Hematopoietic multipotent progenitor cell treated with erythropoietin and hydrocortisone succinate and interleukin-3 and kit ligand, for 17 days (in vitro differentiated cells): ENCODE results near the gene MEF2B.

Source experiments
- DNase-seq: peaks from one replicate; pipeline ENCODE4 v3.0.0-alpha.2; 2015; ENCODE audit warnings: low spot score

The MEF2B gene

DNA sequence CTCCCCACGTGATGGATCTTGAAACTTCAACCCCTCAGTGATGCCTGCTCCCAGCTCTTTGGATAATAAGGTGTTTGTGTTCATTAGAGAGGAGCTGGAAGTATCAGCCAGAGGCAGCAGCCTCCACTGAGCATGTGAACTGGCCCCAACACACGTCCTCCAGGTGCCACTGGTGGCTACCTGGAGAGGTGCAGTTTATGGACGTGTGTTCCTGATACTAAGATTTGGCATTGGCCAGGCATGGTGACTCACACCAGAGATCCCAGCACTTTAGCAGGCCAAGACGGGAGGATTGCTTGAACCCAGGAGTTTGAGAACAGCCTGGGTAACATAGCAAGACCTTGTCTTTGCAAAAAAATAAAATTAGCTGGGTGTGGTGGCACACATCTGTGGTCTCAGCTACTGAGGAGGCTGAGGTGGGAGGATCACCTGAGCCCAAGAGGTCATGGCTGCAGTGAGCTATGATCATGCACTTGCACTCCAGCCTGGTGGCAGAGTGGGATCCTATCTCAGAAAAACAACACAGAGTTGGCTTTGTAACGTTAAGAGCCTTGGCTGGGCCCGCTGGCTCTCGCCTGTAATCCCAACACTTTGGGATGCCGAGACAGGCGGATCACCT is 71.9 kb downstream of the MEF2B start:
- DNase-seq = no peak

DNA sequence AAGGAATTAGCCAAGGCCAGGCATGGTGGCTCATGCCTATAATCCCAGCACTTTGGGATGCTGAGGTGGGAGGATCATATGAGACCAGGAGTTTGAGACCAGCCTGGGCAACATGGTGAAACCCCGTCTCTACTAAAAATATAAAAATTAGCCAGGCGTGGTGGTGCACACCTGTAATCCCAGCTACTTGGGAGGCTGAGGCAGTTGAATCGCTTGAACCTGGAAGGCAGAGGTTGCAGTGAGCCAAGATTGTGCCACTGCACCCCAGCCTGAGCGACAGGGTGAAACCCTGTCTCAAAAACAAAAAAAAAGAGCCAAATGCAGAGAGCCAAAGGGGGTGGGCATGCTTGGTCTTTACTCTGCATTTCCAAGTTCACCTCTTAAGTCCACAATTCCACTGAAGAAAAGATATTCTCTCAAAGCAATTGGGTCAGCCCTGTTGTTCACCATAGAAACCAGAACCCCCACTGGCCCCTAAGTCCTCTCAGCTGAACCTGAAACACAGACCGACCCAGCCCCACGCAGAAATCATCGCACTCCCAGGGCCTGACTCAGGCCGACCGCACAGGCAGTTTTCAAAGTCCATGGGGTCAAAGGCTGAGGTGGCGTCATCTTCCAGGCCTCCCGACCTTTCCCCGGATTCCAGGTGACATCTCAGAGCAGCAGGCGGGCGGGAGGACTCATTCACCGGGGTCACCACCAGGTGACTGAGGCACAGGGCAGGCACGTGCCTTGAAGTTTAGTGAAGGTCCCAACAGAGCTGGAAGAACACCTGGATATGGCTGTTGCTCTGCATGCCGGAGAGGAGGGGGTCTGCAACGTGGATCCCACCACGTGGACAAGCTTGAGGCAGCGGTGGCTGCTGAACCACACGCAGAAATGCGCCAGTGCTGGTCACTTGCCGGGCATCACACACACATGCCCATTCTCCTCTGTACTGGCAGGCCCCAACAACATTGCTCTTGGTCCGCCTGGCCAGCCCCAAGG is 73.1 kb downstream of the MEF2B start:
- no peak for DNase-seq

DNA sequence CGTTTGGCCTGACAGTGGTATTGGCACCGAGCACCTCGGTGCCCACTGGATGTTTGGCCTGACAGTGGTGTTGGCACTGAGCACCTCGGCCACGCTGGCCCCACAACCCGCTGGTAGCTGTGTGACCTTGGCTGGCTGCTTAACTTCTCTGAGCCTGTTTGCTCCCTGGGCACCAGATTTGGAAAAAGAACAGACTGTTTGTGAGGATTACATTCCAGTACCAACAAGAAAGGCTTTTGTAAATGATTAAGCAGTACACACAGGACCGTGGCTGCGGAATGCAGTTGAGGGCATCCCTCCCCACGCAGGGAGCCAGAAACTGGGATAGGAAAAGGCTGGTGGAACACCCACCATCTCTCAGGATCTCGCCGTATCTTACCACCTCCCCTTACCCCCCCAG is 74.4 kb downstream of the MEF2B start:
- no peak for DNase-seq
